Common myeloid progenitor, CD34-positive (primary cell): ENCODE measurements around the gene DEGS2.

ENCODE experiments used
- CTCF ChIA-PET: fragments of 350-600 bp; sonication (Branson Sonifier 250); formaldehyde crosslinking; loops from one replicate; lab custom pipeline; 2021; ENCODE audit warnings: antibody characterized with exemption; lab: Charles Lee
- POLR2A ChIA-PET: fragments of 350-600 bp; sonication (Branson Sonifier 250); formaldehyde crosslinking; loops from one replicate; lab custom pipeline; 2021; ENCODE audit warnings: antibody characterized with exemption; lab: Charles Lee
- DNase-seq, 3 donors: peaks; one replicate each; pipeline versions ENCODE4 v3.0.0 to v3.0.0-alpha.2; 2013
- H3K27ac ChIP-seq, 2 experiments: 1 replicate in 1 of 2; 2 replicates in 1 of 2; pipeline ENCODE4 v1.7.0; 2013; ENCODE audit warnings: inconsistent platforms in 2 of 2, low read length in 2 of 2, mild to moderate bottlenecking in 2 of 2, low read depth in 1 of 2, moderate library complexity in 1 of 2; ENCODE audit not compliant: severe bottlenecking in 2 of 2, insufficient read depth in 1 of 2, poor library complexity in 1 of 2
- H3K27me3 ChIP-seq, 5 experiments: replicated peaks in 2 of 5; 1 replicate in 3 of 5; 2 replicates in 2 of 5; pipeline versions ENCODE4 v1.6.1 to v1.7.0; 2013; ENCODE audit warnings: low read length in 4 of 5, mild to moderate bottlenecking in 2 of 5, moderate library complexity in 2 of 5, inconsistent platforms in 1 of 5; ENCODE audit not compliant: insufficient read depth in 5 of 5, control insufficient read depth in 4 of 5
- H3K36me3 ChIP-seq, 4 experiments: 1 replicate in 2 of 4; 2 replicates in 2 of 4; pipeline versions ENCODE4 v1.6.1 to v1.7.0; 2013; ENCODE audit warnings: low read length in 3 of 4, control low read depth in 1 of 4, mild to moderate bottlenecking in 1 of 4; ENCODE audit not compliant: control insufficient read depth in 4 of 4, insufficient read depth in 4 of 4
- H3K4me1 ChIP-seq, 4 experiments: 1 replicate in 3 of 4; 2 replicates in 1 of 4; pipeline versions ENCODE4 v1.6.1 to v1.7.1; 2013; ENCODE audit warnings: low read length in 3 of 4, mild to moderate bottlenecking in 3 of 4, control low read depth in 1 of 4, inconsistent platforms in 1 of 4, moderate library complexity in 1 of 4; ENCODE audit not compliant: control insufficient read depth in 4 of 4, insufficient read depth in 4 of 4; ENCODE audit errors: control extremely low read depth in 1 of 4
- H3K4me3 ChIP-seq, 7 experiments: 1 replicate in 4 of 7; 2 replicates in 3 of 7; pipeline versions ENCODE4 v1.5.1 to v1.7.0; 2013; ENCODE audit warnings: mild to moderate bottlenecking in 7 of 7, low read length in 6 of 7, moderate library complexity in 6 of 7, inconsistent platforms in 2 of 7, low read depth in 2 of 7, control low read depth in 1 of 7; ENCODE audit not compliant: insufficient read depth in 4 of 7, control insufficient read depth in 1 of 7; ENCODE audit errors: extremely low read depth in 1 of 7
- H3K9me3 ChIP-seq, 5 experiments: 1 replicate in 4 of 5; 2 replicates in 1 of 5; pipeline versions ENCODE4 v1.6.1 to v1.7.1; 2013; ENCODE audit warnings: low read length in 4 of 5, mild to moderate bottlenecking in 2 of 5, inconsistent platforms in 1 of 5, low read depth in 1 of 5, moderate library complexity in 1 of 5; ENCODE audit not compliant: control insufficient read depth in 4 of 5, insufficient read depth in 2 of 5; ENCODE audit errors: control extremely low read depth in 1 of 5
- WGBS: methylation state at CpG from one replicate; pipeline ENCODE4 v1.1.5; 2013; ENCODE audit not compliant: insufficient coverage; 5-methylcytosine and 5-hydroxymethylcytosine counted together

Gene DEGS2

DNA sequence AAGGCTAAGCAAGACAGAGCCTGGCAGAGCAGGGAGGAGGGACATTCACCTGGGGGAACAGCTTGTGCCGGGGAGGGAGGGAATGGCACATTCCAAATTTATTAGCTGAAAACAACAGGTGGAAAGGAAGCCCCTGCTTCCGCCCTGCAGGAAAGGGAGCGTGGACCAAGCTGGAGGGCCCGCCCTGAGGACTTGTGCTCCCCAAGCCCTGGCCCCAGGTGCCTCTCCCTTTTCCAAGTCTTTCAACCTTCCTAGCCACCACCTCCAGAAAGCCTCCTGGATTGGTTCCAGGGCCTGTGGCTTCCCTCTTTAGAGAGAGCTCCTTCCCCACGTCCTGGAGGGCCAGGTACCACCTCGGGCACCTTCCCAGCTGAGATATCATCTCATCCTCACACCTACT lies 2.7 kb downstream of the DEGS2 start:
- Histone ChIP-seq H3K4me1 (peaks cover 0 to 17% (median 13%) of the 10 kb centered on the region in 4 experiments), H3K4me3 (no peak overlapping the region), H3K36me3 (no peaks in the 10 kb centered on the region), H3K9me3 (peaks cover 0 to 15% (median 10%) of the 10 kb centered on the region in 5 experiments), H3K27ac (no peak overlapping the region), H3K27me3 (peaks cover 0 to 33% (median 17%) of the 10 kb centered on the region in 5 experiments)
- 62% methylated on average over 3 of the region's 6 CpGs for WGBS
- DNase-seq, result no peak
- ChIA-PET POLR2A (no interaction called here), CTCF (interaction anchor here (0.7 to 4.6 kb wide), 13 partner anchors 10 to 175 kb away, joined by 3 to 29 read pairs (median 5); no protein-coding TSS in a partner anchor)

DNA sequence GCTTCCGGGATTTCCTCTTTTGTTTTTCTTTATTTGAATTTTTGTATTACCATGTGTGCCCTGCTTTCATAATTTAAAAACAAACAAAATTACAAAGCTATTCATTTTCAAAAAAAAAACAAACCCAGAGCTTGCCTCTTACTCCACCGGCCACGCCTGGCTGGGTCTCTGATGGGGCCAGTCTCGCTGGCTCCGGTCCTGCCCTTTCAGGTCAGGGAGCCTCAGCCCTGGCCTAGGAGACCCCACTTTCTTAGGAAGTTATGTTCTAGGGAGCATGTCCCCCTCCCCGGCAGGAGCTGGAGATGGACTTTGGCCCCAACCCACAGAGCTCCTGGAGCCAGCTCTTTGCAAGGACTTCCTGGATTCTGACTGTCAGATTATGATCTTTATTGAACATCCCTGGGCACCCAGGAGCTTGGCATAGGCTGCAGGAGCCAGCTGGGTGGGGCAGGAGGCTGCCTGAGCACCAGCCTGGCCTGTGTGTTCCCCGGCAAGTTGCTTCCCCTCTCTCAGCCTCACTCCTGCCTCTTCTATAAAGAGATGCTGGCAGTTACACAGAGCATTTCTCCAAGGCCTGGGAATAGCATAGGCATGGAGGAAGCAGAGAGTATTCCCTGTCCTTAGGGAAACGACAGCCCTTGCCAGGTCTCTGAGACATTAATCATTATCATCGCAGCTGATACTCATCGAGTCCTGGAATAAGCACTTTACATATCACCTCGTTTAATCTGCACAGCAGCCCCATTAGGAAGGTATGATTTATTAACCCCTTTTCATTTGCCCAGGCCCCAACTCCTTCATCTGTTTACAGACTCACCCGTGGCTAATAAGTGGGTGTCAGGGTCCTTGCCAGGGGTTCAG lies 3.5 kb downstream of the DEGS2 start:
- Histone ChIP-seq H3K27ac (no peak overlapping the region), H3K4me1 (peaks cover 0 to 17% (median 13%) of the 10 kb centered on the region in 4 experiments), H3K9me3 (peaks cover 0 to 15% (median 10%) of the 10 kb centered on the region in 5 experiments), H3K27me3 (peaks cover 0 to 29% (median 13%) of the 10 kb centered on the region in 5 experiments), H3K36me3 (no peaks in the 10 kb centered on the region), H3K4me3 (no peak overlapping the region)
- no peak for DNase-seq
- ChIA-PET CTCF (interaction anchor here (0.6 to 4.6 kb wide), 22 partner anchors 9 to 175 kb away, joined by 3 to 29 read pairs (median 4); no protein-coding TSS in a partner anchor), POLR2A (no interaction called here)
- 90% methylated on average over 7 of the region's 12 CpGs for WGBS

GRCh38 chr14:100155049-100155621 lies 4.3 kb downstream of the DEGS2 start:
- DNase-seq, result peak; percentile 42 to 62 (median 51)

DNA sequence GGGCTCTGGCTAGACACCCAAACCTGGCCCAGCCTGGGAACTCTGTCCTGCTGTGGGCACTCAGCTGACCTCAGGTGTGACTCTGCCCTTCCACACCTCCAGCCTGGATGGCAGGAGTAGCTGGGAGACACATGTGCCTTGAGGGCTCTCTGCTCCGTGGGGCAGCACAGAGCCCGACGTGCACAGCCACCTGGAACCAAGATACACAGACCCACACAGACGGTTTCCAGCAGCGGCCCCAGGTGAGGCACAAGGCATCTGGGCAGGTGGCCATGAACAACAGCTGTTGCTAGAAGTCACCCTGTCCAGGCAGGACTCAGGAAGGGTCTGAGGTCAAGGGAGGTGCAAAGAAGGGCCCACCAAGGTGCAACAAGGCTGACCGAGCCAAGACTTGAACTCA lies 5.9 kb downstream of the DEGS2 start:
- Histone ChIP-seq H3K4me1 (peaks cover 0 to under 1% (median 0%) of the 10 kb centered on the region in 4 experiments), H3K36me3 (no peaks in the 10 kb centered on the region), H3K27me3 (peaks cover 0 to 7% (median 3%) of the 10 kb centered on the region in 5 experiments), H3K9me3 (peaks cover 0 to 15% (median 6%) of the 10 kb centered on the region in 5 experiments), H3K4me3 (no peak overlapping the region), H3K27ac (no peak overlapping the region)
- 92% methylated on average over 6 of the region's 6 CpGs for WGBS
- POLR2A ChIA-PET, result no interaction called here
- no peak for DNase-seq
- CTCF ChIA-PET, result interaction anchor here (1.4 to 4.6 kb wide), 3 partner anchors 10 to 40 kb away, joined by 3 to 25 read pairs (median 3); no protein-coding TSS in a partner anchor

More at GRCh38 chr14:100155049-100155621, 4.3 kb downstream of the DEGS2 start:
- WGBS, result 87% methylated on average over 8 of the region's 8 CpGs
- Histone ChIP-seq H3K36me3 (no peaks in the 10 kb centered on the region), H3K27me3 (peaks cover 0 to 21% (median 5%) of the 10 kb centered on the region in 5 experiments), H3K27ac (no peak overlapping the region), H3K9me3 (peaks cover 0 to 15% (median 6%) of the 10 kb centered on the region in 5 experiments), H3K4me3 (no peak overlapping the region), H3K4me1 (peaks cover 0 to 16% (median 13%) of the 10 kb centered on the region in 4 experiments)
- ChIA-PET POLR2A (no interaction called here), CTCF (interaction anchor here (0.6 to 4.6 kb wide), 16 partner anchors 9 to 93 kb away, joined by 3 to 29 read pairs (median 4); no protein-coding TSS in a partner anchor)

DNA sequence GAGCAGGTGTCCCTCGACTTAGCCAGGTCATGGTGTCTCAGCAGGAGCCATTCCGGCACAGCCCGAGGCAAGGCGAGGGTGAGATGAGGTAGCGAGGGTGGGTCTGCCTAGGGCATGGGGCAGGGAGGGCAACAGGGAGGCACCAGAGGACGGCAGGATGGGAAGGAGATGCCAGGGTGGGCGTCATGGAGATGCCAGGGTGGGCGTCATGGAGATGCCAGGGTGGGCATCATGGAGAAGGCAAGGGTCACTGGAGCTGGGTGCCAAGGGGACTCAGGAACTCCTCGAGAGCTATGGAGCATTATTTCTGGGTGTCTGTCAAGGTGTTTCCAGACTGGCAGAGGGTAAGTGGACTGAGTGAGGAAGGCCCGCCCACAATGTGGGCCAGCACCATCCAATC lies 7.4 kb downstream of the DEGS2 start:
- WGBS, result 93% methylated on average over 10 of the region's 10 CpGs
- CTCF ChIA-PET, result interaction anchor here (0.8 to 1.6 kb wide), 8 partner anchors 10 to 117 kb away, joined by 3 to 7 read pairs (median 3); no protein-coding TSS in a partner anchor
- POLR2A ChIA-PET, result no interaction called here

GRCh38 chr14:100150932-100151587 lies 8.4 kb downstream of the DEGS2 start:
- Histone ChIP-seq H3K4me1 (peaks cover 0 to 21% (median 20%) of the 10 kb centered on the region in 4 experiments), H3K4me3 (no peak overlapping the region), H3K27me3 (no peaks in the 10 kb centered on the region), H3K27ac (no peak overlapping the region), H3K9me3 (peaks cover 0 to 15% (median 6%) of the 10 kb centered on the region in 5 experiments), H3K36me3 (peaks cover 0 to under 1% (median 0%) of the 10 kb centered on the region in 4 experiments)
- POLR2A ChIA-PET, result no interaction called here
- CTCF ChIA-PET, result interaction anchor here (0.8 to 1.5 kb wide), 7 partner anchors 9 to 116 kb away, joined by 3 to 7 read pairs (median 3); no protein-coding TSS in a partner anchor
- no peak for DNase-seq
- WGBS, result 88% methylated on average over 12 of the region's 12 CpGs

More for the DNA sequence above, 7.4 kb downstream of the DEGS2 start:
- H3K27me3 ChIP-seq, result no peaks in the 10 kb centered on the region
- no peak overlapping the region for H3K4me3 ChIP-seq
- peaks cover 0 to 13% (median 10%) of the 10 kb centered on the region in 4 experiments for H3K4me1 ChIP-seq
- no peaks in the 10 kb centered on the region for H3K36me3 ChIP-seq
- peaks cover 0 to 15% (median 6%) of the 10 kb centered on the region in 5 experiments for H3K9me3 ChIP-seq
- no peak for DNase-seq
- H3K27ac ChIP-seq, result no peak overlapping the region
